Activated naive CD8-positive, alpha-beta T cell treated with anti-CD3 and anti-CD28 coated beads for 36 hours (primary cell): ENCODE measurements around the gene SLC38A9. TPM values are rescaled to one million over a fixed set of nuclear protein-coding genes. Genes with fewer than 3 reads are reported as not detected.
"Not testable (repeated sequence)": the region's sequence is repeated elsewhere in the genome, so short reads cannot be mapped to it uniquely, and the experiment has no call there.

Experiments used
- DNase-seq: peaks from one replicate; pipeline ENCODE4 v3.0.0; 2021
- H3K27ac Mint-ChIP-seq: one replicate; pipeline ENCODE4 v1.8.0; 2022; ENCODE audit warnings: mild to moderate bottlenecking, moderate library complexity, mixed read lengths
- H3K27me3 Mint-ChIP-seq: one replicate; pipeline ENCODE4 v1.8.0; 2022; ENCODE audit warnings: mild to moderate bottlenecking, mixed read lengths
- H3K36me3 Mint-ChIP-seq: one replicate; pipeline ENCODE4 v1.8.0; 2021; ENCODE audit warnings: mild to moderate bottlenecking, mixed read lengths
- H3K4me1 Mint-ChIP-seq: one replicate; pipeline ENCODE4 v1.8.0; 2021; ENCODE audit warnings: mixed read lengths
- H3K4me3 Mint-ChIP-seq: one replicate; pipeline ENCODE4 v1.8.0; 2022; ENCODE audit warnings: mild to moderate bottlenecking, moderate library complexity, mixed read lengths
- H3K9me3 Mint-ChIP-seq: one replicate; pipeline ENCODE4 v1.8.0; 2022; ENCODE audit warnings: mixed read lengths
- total RNA-seq, 2 experiments: library from RNA; stranded (reverse); gene quantifications; one replicate each; pipeline ENCODE4 v1.2.3, GENCODE V29; 2021

SLC38A9 gene
- total RNA-seq = 10 to 100 TPM; 14.4 to 15.6 TPM

- peak; percentile 91 for DNase-seq
- peaks cover 14% of the 10 kb centered on the region for H3K4me1 Mint-ChIP-seq
- H3K9me3 Mint-ChIP-seq = peaks cover 7% of the 10 kb centered on the region
- peak within 1 kb of the TSS; percentile 99 for H3K4me3 Mint-ChIP-seq
- H3K27ac Mint-ChIP-seq = peak within 1 kb of the TSS; percentile 91
- peaks cover 2% of the 10 kb centered on the region for H3K36me3 Mint-ChIP-seq
- no peaks in the 10 kb centered on the region for H3K27me3 Mint-ChIP-seq
Measured at GRCh38 chr5:55712023-55712859, at the start of gene SLC38A9. TSS of gene SLC38A9 (minus strand) at chr5:55712324. CDS start at chr5:55697958, 14,366 bp downstream.

DNA sequence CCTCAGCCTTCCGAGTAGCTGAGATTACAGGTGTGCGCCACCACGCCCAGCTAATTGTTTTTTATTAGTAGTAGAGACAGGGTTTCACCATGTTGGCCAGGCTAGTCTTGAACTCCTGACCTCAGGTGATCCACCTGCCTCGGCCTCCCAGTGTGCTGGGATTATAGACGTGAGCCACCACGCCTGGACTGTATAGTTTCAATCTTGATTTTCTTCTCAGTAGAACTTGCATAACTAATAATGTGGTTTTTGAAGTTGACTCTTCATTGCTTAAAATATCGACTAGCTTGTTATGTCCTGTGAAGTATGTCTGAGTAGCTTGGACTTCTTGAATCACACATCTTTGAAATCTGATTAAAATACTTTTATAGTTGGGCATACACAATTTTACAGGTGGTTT lies 49.6 kb upstream of the SLC38A9 start:
- not testable (repeated sequence) for DNase-seq, H3K27ac Mint-ChIP-seq, H3K36me3 Mint-ChIP-seq, H3K9me3 Mint-ChIP-seq, H3K4me3 Mint-ChIP-seq
- Mint-ChIP-seq H3K27me3 (peaks cover 24% of the 10 kb centered on the region), H3K4me1 (peaks cover 14% of the 10 kb centered on the region)

DNA sequence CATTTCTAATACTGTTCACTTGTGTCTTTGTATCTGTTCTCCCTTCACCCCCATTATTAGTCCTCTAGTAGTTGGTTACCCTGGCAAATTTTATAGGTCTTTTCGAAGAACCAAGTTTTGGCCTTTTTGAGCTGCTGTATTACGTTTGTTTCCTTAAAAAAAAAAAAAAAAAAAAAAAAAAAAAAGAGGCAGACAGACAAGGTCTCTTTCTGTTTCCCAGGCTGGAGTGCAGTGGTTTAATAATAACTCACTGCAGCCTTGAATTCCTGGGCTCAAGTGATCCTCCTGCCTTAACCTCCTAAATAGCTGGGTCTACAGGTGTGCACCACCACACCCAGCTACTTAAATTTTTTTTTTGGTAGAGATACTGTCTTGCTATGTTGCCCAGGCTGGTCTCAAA lies 46.6 kb upstream of the SLC38A9 start:
- Mint-ChIP-seq H3K4me3 (no peak overlapping the region), H3K9me3 (no peaks in the 10 kb centered on the region), H3K36me3 (no peaks in the 10 kb centered on the region), H3K4me1 (peaks cover 8% of the 10 kb centered on the region), H3K27me3 (peaks cover 24% of the 10 kb centered on the region), H3K27ac (peak overlapping the region; percentile 28)
- no peak for DNase-seq

DNA sequence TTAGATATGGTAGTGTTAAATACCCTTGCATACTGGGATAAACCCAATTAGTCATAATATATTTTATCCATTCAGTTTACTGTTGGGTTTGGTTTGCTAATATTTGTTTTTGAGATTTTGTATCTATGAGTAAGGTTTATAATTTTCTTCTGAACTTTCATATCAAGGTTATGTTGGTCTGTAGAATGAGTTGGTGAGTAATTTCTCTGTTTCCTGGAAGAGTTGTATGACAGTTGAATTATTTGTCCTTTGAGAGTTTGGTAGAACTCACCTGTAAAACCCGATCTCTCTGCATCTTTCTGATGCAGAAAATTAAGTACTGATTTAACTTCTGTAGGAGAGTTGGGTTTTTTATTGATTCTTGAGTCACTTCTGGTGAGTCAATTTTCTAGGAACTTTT lies 46.1 kb upstream of the SLC38A9 start:
- H3K4me1 Mint-ChIP-seq = peaks cover 5% of the 10 kb centered on the region

DNA sequence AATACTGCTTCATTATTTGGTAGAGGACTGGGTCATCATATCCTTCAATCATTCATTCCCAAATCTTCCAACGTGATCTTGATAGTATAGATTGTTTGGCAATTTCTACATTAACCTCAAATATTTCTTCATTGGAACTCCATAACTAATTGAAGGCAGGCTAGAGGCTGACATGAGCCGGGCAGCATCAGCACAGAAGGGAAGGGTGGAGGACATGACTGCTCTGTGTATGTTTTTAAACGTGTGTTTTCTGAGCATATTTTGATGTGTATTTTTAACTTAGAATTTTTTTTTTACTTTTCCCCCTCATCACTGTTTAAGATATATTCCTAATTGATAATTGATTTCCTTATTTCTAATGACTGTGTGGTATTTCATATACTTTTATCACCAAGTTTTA lies 38.4 kb upstream of the SLC38A9 start:
- no peak for DNase-seq
- H3K4me1 Mint-ChIP-seq = no peaks in the 10 kb centered on the region
- H3K27ac Mint-ChIP-seq = no peak overlapping the region
- no peaks in the 10 kb centered on the region for H3K36me3 Mint-ChIP-seq
- no peak overlapping the region for H3K4me3 Mint-ChIP-seq
- H3K27me3 Mint-ChIP-seq = no peaks in the 10 kb centered on the region
- H3K9me3 Mint-ChIP-seq = no peaks in the 10 kb centered on the region

More for the DNA sequence above, 46.1 kb upstream of the SLC38A9 start:
- H3K27me3 Mint-ChIP-seq = peaks cover 24% of the 10 kb centered on the region
- H3K36me3 Mint-ChIP-seq = no peaks in the 10 kb centered on the region
- no peak for DNase-seq
- no peak overlapping the region for H3K4me3 Mint-ChIP-seq
- no peak overlapping the region for H3K27ac Mint-ChIP-seq
- no peaks in the 10 kb centered on the region for H3K9me3 Mint-ChIP-seq

DNA sequence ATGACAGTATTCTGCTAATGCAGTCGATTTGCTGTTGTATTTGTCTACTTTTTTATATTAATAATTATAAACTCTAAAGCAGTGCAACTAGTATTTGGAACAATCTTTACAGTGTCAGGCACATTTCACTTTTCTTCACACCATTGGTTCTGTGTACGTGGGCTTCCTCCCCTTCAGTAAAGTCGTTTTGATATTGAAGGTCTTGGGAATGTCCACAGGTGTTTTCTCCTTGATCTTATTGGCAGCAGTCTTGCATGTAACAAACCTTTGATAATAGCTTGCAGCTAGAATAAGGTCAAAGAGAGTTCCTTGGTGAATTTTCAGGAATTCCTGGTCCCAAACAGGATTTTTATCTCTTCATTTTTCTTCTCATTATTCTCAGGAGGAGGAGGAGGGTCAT lies 37.9 kb upstream of the SLC38A9 start:
- no peak overlapping the region for H3K4me3 Mint-ChIP-seq
- no peak for DNase-seq
- H3K27ac Mint-ChIP-seq = no peak overlapping the region
- H3K4me1 Mint-ChIP-seq = no peaks in the 10 kb centered on the region
- no peaks in the 10 kb centered on the region for H3K36me3 Mint-ChIP-seq
- no peaks in the 10 kb centered on the region for H3K27me3 Mint-ChIP-seq
- H3K9me3 Mint-ChIP-seq = no peaks in the 10 kb centered on the region

GRCh38 chr5:55749387-55749786 lies 37.3 kb upstream of the SLC38A9 start:
- H3K27me3 Mint-ChIP-seq = no peaks in the 10 kb centered on the region
- no peak overlapping the region for H3K27ac Mint-ChIP-seq
- H3K36me3 Mint-ChIP-seq = no peaks in the 10 kb centered on the region
- no peak for DNase-seq
- no peaks in the 10 kb centered on the region for H3K4me1 Mint-ChIP-seq
- no peaks in the 10 kb centered on the region for H3K9me3 Mint-ChIP-seq
- H3K4me3 Mint-ChIP-seq = no peak overlapping the region

GRCh38 chr5:55747778-55748318 lies 35.7 kb upstream of the SLC38A9 start:
- no peaks in the 10 kb centered on the region for H3K4me1 Mint-ChIP-seq
- no peak overlapping the region for H3K4me3 Mint-ChIP-seq
- H3K27me3 Mint-ChIP-seq = no peaks in the 10 kb centered on the region
- no peak for DNase-seq
- no peak overlapping the region for H3K27ac Mint-ChIP-seq
- H3K9me3 Mint-ChIP-seq = no peaks in the 10 kb centered on the region
- no peaks in the 10 kb centered on the region for H3K36me3 Mint-ChIP-seq

GRCh38 chr5:55742778-55743177 lies 30.7 kb upstream of the SLC38A9 start:
- H3K36me3 Mint-ChIP-seq = no peaks in the 10 kb centered on the region
- H3K4me1 Mint-ChIP-seq = no peaks in the 10 kb centered on the region
- no peaks in the 10 kb centered on the region for H3K9me3 Mint-ChIP-seq
- no peaks in the 10 kb centered on the region for H3K27me3 Mint-ChIP-seq
- DNase-seq = no peak
- no peak overlapping the region for H3K4me3 Mint-ChIP-seq
- no peak overlapping the region for H3K27ac Mint-ChIP-seq

DNA sequence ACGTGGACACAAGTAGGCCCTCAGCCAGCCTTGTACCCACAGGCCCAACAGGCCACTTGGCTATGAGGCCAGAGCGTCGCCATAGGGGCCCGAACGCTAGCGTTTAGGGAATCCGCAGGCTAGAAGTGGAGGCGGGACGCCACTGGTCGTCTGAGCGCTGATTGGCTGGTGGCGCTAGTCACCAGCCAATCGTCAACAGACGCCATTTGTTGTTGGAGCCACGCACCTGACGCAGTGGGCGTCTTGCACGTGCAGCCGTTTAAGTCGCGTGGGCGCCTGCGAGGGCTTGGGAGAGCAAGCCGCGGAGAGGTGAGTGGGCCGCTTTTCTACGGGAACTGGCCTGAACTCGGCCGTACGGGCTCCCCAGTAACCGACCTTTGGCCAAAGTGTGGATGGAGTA lies 25.7 kb upstream of the SLC38A9 start, which contains the start of gene DDX4:
Gene DDX4, plus strand, starts transcription at position 269 of the 400 bp plus-strand sequence. CDS start 903 bp downstream, outside the sequence.
- H3K9me3 Mint-ChIP-seq = no peaks in the 10 kb centered on the region
- H3K36me3 Mint-ChIP-seq = no peaks in the 10 kb centered on the region
- no peak within 1 kb of the TSS for H3K27ac Mint-ChIP-seq

DNA sequence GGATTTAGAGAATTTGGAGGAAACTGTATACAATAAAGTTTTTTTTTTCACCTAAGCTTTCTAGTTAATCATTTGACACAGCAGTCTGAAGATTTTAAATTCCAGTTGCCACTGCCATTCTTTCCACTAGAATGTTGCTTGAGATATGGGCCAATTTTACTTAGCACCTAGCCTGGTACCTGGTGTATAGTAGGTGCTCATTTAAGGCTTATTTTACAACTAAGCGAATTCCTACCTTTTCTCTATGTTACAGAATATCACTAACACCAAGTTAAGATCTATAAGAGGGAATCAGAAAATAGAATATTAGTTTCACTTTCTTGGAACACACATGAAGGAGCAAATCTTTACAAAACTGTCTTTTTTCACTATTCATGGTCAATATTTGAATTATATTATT lies 22.5 kb upstream of the SLC38A9 start:
- Mint-ChIP-seq H3K9me3 (no peaks in the 10 kb centered on the region), H3K36me3 (no peaks in the 10 kb centered on the region), H3K27me3 (no peaks in the 10 kb centered on the region), H3K27ac (no peak overlapping the region), H3K4me3 (no peak overlapping the region), H3K4me1 (no peaks in the 10 kb centered on the region)
- no peak for DNase-seq

More for the DNA sequence above, 25.7 kb upstream of the SLC38A9 start, which contains the start of gene DDX4:
- no peaks in the 10 kb centered on the region for H3K4me1 Mint-ChIP-seq
- no peaks in the 10 kb centered on the region for H3K27me3 Mint-ChIP-seq
- no peak for DNase-seq
- no peak within 1 kb of the TSS for H3K4me3 Mint-ChIP-seq

GRCh38 chr5:55732585-55732984 lies 20.5 kb upstream of the SLC38A9 start:
- Mint-ChIP-seq H3K9me3 (no peaks in the 10 kb centered on the region), H3K27me3 (no peaks in the 10 kb centered on the region), H3K4me1 (no peaks in the 10 kb centered on the region), H3K36me3 (no peaks in the 10 kb centered on the region), H3K27ac (no peak overlapping the region), H3K4me3 (no peak overlapping the region)
- DNase-seq = no peak

DNA sequence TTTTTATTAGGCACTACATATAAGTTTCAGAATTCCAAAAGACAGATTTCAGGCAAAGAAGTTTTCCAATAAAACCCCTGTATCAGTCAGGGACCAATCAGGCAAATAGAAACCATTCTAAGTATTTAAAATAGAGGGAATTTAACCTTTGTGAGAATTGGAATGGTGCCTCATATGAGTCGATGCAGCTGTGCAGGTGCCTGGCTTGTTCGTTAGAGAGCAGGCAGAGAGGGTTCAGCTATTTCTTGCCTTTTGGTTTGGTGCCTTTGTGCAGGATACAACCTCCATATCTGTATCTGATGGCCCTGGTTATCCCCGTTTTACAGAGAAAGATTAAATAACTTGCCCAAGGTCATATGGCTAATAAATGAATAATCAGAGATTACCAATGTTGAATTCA lies 19.7 kb upstream of the SLC38A9 start:
- no peaks in the 10 kb centered on the region for H3K27me3 Mint-ChIP-seq
- no peaks in the 10 kb centered on the region for H3K9me3 Mint-ChIP-seq
- no peaks in the 10 kb centered on the region for H3K4me1 Mint-ChIP-seq
- no peak for DNase-seq
- no peaks in the 10 kb centered on the region for H3K36me3 Mint-ChIP-seq
- no peak overlapping the region for H3K27ac Mint-ChIP-seq
- no peak overlapping the region for H3K4me3 Mint-ChIP-seq

DNA sequence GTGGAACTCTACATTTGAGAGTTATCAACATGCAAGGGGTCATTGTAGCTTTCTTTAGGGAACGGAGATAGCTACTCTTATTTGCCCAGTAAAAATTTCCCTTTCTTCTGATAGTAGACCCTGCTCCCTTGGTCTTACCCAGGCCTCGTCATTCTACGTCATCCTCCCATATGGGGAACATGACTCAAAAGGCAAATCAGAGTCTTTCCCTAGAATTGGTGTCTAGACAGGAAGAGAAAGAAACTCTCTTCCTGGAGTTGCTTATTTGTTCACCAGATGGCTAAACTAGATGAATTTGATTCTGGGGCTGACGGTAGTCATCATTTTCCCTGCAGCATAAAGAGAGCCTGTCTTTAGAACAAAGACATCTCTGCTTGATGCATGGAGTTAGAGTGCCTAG lies 12.2 kb upstream of the SLC38A9 start:
- H3K36me3 Mint-ChIP-seq = no peaks in the 10 kb centered on the region
- H3K27ac Mint-ChIP-seq = no peak overlapping the region
- no peaks in the 10 kb centered on the region for H3K9me3 Mint-ChIP-seq
- no peak for DNase-seq
- H3K27me3 Mint-ChIP-seq = no peaks in the 10 kb centered on the region
- no peaks in the 10 kb centered on the region for H3K4me1 Mint-ChIP-seq
- no peak overlapping the region for H3K4me3 Mint-ChIP-seq

GRCh38 chr5:55720188-55720703 lies 8.1 kb upstream of the SLC38A9 start:
- Mint-ChIP-seq H3K9me3 (peaks cover 8% of the 10 kb centered on the region), H3K4me3 (no peak overlapping the region), H3K27ac (no peak overlapping the region), H3K27me3 (no peaks in the 10 kb centered on the region), H3K36me3 (no peaks in the 10 kb centered on the region), H3K4me1 (no peaks in the 10 kb centered on the region)
- DNase-seq = no peak

- H3K4me1 Mint-ChIP-seq, H3K36me3 Mint-ChIP-seq, H3K4me3 Mint-ChIP-seq, H3K27ac Mint-ChIP-seq, DNase-seq, H3K9me3 Mint-ChIP-seq, H3K27me3 Mint-ChIP-seq: not testable (repeated sequence)
Measured at GRCh38 chr5:55719026-55719425, 6.9 kb upstream of the SLC38A9 start.
